ENCODE data around the gene USF3. TPM values are rescaled to one million over a fixed set of nuclear protein-coding genes. Genes with fewer than 3 reads are reported as not detected.

USF3 gene
- total and polyA plus RNA-seq, 9 of the 15 experiments (the other 6 are each of a cell fraction or from before 2014, with no cell fraction given) = 1.4 to 6.9 (median 3.1) TPM

DNA sequence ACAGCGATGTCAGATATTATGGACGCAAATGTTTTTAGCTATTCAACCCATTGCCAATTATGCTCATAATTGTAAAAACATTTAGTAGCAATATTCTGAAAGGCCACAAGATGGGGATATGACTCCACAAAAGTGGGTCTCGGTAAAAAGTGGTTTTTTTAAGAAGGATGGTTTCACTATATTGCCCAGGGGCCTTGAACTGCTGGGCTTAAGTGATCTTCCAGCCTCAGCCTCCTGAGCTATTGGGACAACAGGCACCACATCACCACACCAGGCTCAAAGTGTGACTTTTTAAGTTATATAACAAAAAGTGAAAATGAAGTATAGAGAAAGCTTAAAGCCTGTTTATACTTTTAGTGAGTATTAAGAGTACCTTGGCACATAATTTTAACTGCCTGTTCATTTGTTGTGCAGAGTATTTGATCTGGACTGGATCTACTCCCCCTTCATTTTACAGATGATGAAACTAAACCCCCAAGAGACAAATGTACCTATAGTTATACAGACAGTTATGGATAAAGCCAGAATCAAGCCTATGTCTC, 40.2 kb upstream of the USF3 start (continued):
- TF ChIP-seq, protein P1, sequence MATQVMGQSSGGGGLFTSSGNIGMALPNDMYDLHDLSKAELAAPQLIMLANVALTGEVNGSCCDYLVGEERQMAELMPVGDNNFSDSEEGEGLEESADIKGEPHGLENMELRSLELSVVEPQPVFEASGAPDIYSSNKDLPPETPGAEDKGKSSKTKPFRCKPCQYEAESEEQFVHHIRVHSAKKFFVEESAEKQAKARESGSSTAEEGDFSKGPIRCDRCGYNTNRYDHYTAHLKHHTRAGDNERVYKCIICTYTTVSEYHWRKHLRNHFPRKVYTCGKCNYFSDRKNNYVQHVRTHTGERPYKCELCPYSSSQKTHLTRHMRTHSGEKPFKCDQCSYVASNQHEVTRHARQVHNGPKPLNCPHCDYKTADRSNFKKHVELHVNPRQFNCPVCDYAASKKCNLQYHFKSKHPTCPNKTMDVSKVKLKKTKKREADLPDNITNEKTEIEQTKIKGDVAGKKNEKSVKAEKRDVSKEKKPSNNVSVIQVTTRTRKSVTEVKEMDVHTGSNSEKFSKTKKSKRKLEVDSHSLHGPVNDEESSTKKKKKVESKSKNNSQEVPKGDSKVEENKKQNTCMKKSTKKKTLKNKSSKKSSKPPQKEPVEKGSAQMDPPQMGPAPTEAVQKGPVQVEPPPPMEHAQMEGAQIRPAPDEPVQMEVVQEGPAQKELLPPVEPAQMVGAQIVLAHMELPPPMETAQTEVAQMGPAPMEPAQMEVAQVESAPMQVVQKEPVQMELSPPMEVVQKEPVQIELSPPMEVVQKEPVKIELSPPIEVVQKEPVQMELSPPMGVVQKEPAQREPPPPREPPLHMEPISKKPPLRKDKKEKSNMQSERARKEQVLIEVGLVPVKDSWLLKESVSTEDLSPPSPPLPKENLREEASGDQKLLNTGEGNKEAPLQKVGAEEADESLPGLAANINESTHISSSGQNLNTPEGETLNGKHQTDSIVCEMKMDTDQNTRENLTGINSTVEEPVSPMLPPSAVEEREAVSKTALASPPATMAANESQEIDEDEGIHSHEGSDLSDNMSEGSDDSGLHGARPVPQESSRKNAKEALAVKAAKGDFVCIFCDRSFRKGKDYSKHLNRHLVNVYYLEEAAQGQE (IDR thresholded peaks at IDR 0.05; ENCODE audit: borderline replicate concordance) = peak; percentile 47; the same call in 1 of the 2 replicates
- TF ChIP-seq, protein P1 (CRISPR knock-in tag; IDR thresholded peaks at IDR 0.05; ENCODE audit: low read depth) = no peak
- TF ChIP-seq ESRRA (IDR thresholded peaks at IDR 0.05; ENCODE audit: borderline replicate concordance, low read depth) (0 out of 2 replicates have a peak, but pooled peaks have one; percentile 36), ZNF239 (CRISPR knock-in tag; IDR thresholded peaks at IDR 0.05) (no peak), POLR2AphosphoS5 (IDR thresholded peaks at IDR 0.05; ENCODE audit: control insufficient read depth, insufficient read depth, low read depth, low read length) (no peak), ZNF133 (CRISPR knock-in tag; IDR thresholded peaks at IDR 0.05) (no peak), POLR2H (tag; IDR thresholded peaks at IDR 0.05; ENCODE audit: low read depth) (no peak), POLR3G (IDR thresholded peaks at IDR 0.05; ENCODE audit: extremely low read depth, insufficient read length, insufficient replicate concordance) (no peak), ZKSCAN3 (CRISPR knock-in tag; IDR thresholded peaks at IDR 0.05) (no peak), ZBTB7A (IDR thresholded peaks at IDR 0.05; ENCODE audit: borderline replicate concordance, control insufficient read depth, low read depth, low read length) (no peak), HIVEP1 (CRISPR knock-in tag; IDR thresholded peaks at IDR 0.05) (no peak), ZNF134 (CRISPR knock-in tag; conservative IDR thresholded peaks at IDR 0.05) (no peak)
- TF ChIP-seq, protein P2, sequence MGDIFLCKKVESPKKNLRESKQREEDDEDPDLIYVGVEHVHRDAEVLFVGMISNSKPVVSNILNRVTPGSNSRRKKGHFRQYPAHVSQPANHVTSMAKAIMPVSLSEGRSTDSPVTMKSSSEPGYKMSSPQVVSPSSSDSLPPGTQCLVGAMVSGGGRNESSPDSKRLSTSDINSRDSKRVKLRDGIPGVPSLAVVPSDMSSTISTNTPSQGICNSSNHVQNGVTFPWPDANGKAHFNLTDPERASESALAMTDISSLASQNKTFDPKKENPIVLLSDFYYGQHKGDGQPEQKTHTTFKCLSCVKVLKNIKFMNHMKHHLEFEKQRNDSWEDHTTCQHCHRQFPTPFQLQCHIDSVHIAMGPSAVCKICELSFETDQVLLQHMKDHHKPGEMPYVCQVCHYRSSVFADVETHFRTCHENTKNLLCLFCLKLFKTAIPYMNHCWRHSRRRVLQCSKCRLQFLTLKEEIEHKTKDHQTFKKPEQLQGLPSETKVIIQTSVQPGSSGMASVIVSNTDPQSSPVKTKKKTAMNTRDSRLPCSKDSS (IDR thresholded peaks at IDR 0.05; ENCODE audit: low read depth, partially characterized antibody) = no peak
- TF ChIP-seq, protein P3, sequence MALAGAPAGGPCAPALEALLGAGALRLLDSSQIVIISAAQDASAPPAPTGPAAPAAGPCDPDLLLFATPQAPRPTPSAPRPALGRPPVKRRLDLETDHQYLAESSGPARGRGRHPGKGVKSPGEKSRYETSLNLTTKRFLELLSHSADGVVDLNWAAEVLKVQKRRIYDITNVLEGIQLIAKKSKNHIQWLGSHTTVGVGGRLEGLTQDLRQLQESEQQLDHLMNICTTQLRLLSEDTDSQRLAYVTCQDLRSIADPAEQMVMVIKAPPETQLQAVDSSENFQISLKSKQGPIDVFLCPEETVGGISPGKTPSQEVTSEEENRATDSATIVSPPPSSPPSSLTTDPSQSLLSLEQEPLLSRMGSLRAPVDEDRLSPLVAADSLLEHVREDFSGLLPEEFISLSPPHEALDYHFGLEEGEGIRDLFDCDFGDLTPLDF (CRISPR knock-in tag; IDR thresholded peaks at IDR 0.05) = no peak
- TF ChIP-seq, protein P4, sequence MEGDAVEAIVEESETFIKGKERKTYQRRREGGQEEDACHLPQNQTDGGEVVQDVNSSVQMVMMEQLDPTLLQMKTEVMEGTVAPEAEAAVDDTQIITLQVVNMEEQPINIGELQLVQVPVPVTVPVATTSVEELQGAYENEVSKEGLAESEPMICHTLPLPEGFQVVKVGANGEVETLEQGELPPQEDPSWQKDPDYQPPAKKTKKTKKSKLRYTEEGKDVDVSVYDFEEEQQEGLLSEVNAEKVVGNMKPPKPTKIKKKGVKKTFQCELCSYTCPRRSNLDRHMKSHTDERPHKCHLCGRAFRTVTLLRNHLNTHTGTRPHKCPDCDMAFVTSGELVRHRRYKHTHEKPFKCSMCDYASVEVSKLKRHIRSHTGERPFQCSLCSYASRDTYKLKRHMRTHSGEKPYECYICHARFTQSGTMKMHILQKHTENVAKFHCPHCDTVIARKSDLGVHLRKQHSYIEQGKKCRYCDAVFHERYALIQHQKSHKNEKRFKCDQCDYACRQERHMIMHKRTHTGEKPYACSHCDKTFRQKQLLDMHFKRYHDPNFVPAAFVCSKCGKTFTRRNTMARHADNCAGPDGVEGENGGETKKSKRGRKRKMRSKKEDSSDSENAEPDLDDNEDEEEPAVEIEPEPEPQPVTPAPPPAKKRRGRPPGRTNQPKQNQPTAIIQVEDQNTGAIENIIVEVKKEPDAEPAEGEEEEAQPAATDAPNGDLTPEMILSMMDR (IDR thresholded peaks at IDR 0.05 in 2 of 3, conservative IDR thresholded peaks at IDR 0.05 in 1 of 3; ENCODE audit: insufficient read depth in 2 of 3, low read depth in 1 of 3, low read length in 3 of 3) = peak; percentile 35 to 68 (median 47); a peak in 4 of 6 replicates
